ENCODE measurements around the gene MAZ.
"Not testable (repeated sequence)": the region's sequence is repeated elsewhere in the genome, so short reads cannot be mapped to it uniquely, and the experiment has no call there.

MAZ gene

GRCh38 chr16:29806099-29806579, at the start of gene MAZ:
TSS of gene MAZ (plus strand) at chr16:29806529. CDS start at chr16:29806702, 173 bp downstream.
- peak; percentile 72 for DNase-seq (ENCODE audit: low read depth, low spot score)
- peak within 1 kb of the TSS; percentile 81 for H3K27ac ChIP-seq

- DNase-seq (ENCODE audit: low read depth, low spot score), result no peak
- no peak overlapping the region for H3K27ac ChIP-seq
Measured at GRCh38 chr16:29756654-29757053, 49.7 kb upstream of the MAZ start.

GRCh38 chr16:29757086-29757485, 49.2 kb upstream of the MAZ start:
- DNase-seq (ENCODE audit: low read depth, low spot score); H3K27ac ChIP-seq: not testable (repeated sequence)

GRCh38 chr16:29757950-29758466, 48.3 kb upstream of the MAZ start:
- no peak overlapping the region for H3K27ac ChIP-seq

DNA sequence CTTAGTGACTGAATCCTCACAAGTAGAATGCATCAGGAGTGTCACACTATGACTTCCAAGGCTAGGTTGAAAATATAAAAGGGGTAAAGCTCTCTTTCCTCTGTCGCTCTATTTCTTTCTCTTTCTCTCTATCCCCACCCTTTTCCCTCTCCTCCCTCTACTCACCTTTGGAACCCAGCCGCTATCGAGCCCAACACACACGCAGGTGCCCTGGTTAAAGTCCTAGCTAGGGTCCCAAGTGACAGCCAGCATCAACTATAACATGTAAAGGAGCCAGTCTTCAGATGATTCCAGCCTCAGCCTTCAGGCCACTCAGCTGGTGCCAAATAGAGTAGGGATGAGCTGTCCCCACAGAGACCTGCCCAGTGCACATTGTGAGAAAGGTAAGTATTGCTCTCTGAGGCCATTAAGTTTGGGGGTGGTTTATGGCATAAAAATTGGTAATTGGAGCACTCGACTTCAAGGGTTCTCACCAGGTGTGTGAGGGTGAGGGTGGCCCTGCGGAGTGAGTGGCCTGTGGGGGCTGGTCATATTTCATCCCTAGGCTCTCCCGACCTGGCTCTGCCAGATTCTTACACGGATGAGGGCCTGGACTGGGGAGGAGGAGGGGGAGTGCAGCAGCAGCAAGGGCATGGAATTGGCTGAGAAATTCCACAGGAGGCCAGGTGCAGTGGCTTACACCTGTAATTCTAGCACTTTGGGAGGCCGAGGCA, 45.6 kb upstream of the MAZ start:
- DNase-seq (ENCODE audit: low read depth, low spot score), result no peak

More at GRCh38 chr16:29757950-29758466, 48.3 kb upstream of the MAZ start:
- DNase-seq (ENCODE audit: low read depth, low spot score), result no peak

GRCh38 chr16:29761280-29761651, 45.1 kb upstream of the MAZ start:
- H3K27ac ChIP-seq; DNase-seq (ENCODE audit: low read depth, low spot score): not testable (repeated sequence)

More for the DNA sequence above, 45.6 kb upstream of the MAZ start:
- H3K27ac ChIP-seq, result no peak overlapping the region

- no peak for DNase-seq (ENCODE audit: low read depth, low spot score)
- H3K27ac ChIP-seq, result no peak overlapping the region
Measured at GRCh38 chr16:29761882-29762281, 44.4 kb upstream of the MAZ start.

DNA sequence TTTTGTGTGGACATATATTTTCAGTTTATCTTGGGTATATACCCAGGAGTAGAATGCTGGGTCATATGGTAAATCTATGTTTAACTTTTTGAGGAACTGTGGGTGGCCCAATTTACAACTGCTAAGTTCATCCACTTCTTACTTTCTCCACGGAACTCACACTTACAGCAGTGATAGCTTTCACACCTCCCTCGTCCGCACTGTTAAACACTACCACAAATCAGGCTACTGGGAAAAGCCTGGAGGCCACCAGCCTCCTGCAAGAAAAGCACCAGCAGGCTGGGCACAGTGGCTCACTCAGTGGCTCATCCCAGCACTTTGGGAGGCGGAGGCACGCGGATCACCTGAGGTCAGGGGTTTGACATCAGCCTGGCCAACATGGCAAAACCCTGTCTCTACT, 43.0 kb upstream of the MAZ start:
- no peak overlapping the region for H3K27ac ChIP-seq
- DNase-seq (ENCODE audit: low read depth, low spot score), result no peak

DNA sequence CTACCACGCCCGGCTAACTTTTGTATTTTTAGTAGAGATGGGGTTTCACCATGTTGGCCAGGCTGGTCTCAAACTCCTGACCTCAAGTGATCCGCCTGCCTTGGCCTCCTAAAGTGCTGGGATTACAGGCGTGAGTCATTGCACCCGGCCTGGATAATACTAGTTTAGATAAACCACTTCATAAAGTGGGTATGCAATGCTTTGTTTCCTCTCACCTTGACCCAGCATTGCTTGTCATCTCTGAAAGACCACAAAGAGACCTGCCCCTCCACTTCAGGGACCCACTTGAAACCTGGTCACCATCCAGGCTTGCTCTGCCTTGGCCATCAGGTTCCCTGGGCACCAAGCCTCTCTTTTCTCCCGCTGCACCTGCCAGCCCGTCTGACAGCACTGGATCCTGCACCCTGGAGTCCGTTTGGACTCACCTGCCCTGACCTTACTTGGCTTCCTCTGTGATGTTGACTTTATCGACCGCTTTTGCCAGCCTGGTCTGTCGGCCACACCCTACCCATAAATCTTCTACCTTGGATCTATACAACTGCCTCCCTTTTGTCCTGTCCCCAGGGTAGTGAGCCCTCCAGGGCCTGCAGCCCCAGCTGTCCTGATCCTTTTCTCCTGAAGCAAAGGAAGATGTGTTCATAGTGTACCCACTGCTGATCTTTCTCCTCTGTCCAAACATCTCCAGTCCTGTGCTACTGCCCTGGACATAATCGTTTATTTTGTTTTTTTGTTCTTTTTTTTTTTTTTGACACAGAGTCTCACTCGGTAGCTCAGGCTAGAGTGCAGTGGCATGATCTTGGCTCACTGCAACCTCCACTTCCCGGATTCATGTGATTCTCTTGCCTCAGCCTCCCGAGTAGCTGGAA, 40.9 kb upstream of the MAZ start:
- no peak overlapping the region for H3K27ac ChIP-seq

DNA sequence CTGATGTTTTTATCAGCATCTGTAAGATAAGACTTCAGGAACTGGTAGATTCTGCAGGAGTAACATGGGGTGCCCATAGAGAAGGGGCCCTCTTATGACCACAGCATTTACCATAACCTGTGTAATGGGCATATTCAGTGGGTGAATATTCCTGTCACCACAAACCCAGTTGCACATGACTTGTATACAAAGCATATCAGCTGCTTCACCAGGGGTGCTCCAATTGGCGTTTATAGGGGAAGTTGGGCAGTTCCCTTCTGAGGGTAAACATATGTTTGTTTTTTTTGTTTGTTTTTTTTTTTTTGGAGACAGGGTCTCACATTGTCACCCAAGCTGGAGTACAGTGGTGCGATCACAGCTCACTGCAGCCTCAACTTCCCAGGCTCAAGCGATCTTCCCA, 39.8 kb upstream of the MAZ start:
- no peak for DNase-seq (ENCODE audit: low read depth, low spot score)
- no peak overlapping the region for H3K27ac ChIP-seq

More for the DNA sequence above, 40.9 kb upstream of the MAZ start:
- DNase-seq (ENCODE audit: low read depth, low spot score), result no peak

- no peak overlapping the region for H3K27ac ChIP-seq
Measured at GRCh38 chr16:29767062-29767461, 39.3 kb upstream of the MAZ start.

GRCh38 chr16:29769507-29769906, 36.8 kb upstream of the MAZ start:
- no peak for DNase-seq (ENCODE audit: low read depth, low spot score)

More at GRCh38 chr16:29767062-29767461, 39.3 kb upstream of the MAZ start:
- DNase-seq (ENCODE audit: low read depth, low spot score), result no peak

DNA sequence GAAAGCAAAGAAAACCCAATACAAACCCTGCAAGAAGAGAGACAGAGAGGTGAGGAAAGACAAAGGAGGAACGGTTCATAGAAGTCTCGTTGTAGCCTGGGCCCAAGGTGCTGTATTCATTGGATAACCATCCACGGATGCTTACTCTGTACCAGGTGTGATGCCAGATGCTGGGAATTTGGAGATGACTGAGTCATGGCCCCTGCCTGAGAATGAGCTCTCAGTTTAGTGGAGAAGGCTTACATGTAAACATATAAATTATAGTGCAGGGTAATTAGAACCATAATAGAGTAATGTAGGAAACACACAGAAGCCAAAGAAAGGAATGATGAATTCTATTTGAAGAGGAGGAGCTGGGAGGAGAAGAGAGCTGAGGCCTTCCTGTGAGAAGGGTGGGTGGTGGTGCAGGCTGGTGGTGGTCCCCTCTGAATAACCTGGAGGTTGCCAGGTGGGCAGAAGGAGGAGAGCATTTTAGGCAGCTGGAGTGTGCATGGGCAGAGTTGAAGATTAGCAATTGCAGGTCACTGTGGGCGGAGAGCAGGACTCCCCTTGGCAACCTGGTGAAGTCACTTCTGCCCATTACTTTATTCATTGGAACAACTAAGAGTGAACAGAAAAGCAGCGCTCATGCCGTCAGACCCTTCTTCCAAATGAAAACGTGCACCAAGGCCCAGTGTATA, 35.9 kb upstream of the MAZ start:
- DNase-seq (ENCODE audit: low read depth, low spot score), result no peak
- no peak overlapping the region for H3K27ac ChIP-seq

More at GRCh38 chr16:29769507-29769906, 36.8 kb upstream of the MAZ start:
- H3K27ac ChIP-seq, result no peak overlapping the region

GRCh38 chr16:29772330-29772729, 34.0 kb upstream of the MAZ start:
- not testable (repeated sequence) for DNase-seq (ENCODE audit: low read depth, low spot score); H3K27ac ChIP-seq

GRCh38 chr16:29774730-29775129, 31.6 kb upstream of the MAZ start:
- no peak for DNase-seq (ENCODE audit: low read depth, low spot score)

DNA sequence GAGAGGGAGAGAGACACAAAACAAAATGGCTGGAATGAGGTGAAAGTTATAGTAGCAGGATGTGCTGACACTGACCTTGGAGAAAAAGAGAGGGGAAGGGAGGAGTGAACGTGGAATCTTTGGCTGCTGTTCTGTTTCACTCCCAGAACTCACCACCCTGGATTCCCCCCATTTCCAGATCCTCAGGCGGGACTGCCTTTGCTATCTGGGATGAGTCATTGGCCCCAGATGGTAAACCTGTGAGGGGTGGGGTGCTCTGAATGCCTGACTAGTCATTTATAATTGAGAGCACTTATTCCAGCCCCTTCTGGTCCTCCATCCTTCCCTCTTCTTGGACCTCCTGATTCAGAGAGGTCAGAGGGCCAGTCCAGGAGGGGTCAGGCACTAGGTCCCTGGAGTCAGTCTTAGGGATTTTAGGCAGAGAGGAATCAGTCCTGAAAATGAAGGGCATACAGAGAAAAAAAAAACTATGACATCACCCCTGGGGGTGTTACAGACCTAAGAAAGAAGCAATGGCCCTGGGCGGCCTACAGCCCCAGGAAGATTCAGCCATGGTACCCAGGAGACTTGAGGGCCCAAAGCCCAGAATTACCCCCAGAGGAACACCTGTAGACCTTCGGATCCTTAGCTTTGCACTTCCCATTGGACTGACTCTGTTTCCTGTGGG, 30.5 kb upstream of the MAZ start:
- H3K27ac ChIP-seq, result no peak overlapping the region
- no peak for DNase-seq (ENCODE audit: low read depth, low spot score)

More at GRCh38 chr16:29774730-29775129, 31.6 kb upstream of the MAZ start:
- H3K27ac ChIP-seq, result no peak overlapping the region

DNA sequence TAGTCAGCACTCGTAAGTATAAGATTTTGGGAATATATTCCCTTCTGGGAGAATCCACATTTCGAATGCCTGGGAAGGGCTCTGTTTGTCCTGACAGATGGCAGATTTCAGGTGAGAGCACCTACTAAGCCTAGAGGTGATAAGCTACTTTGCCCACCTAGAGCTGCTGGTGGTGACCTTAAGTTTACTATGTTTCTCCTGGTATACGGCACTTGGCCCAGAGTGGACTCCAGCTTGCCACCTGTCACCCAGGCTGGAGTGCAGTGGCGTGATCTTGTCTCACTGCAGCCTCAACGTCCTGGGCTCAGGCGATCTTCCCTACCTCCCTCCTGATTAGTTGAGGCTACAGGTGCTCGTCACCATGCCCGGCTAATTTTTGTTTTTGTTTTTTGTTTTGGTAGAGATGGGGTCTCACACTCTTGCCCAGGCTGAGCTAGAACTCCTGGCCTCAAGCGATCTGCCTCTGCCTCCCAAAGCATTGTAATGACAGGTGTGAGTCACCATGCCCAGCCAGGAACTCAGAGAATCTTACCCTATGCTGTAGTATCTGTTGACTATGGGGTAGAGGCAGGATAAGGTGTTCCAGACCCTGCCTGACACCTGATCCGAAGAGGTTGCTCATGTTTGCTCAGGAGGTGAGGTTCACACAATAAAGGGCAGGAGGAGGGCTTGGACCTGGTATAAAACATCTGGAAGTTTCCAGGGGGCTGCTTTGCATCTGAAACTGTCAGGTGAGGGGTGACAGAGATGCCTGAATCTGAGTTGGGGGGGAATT, 28.6 kb upstream of the MAZ start, which contains the start of gene ZG16:
ZG16 (plus strand) TSS at position 681 of the 775 bp plus-strand sequence. CDS start 1,011 bp downstream, outside the sequence.
- DNase-seq (ENCODE audit: low read depth, low spot score), result no peak
- no peak within 1 kb of the TSS for H3K27ac ChIP-seq

DNA sequence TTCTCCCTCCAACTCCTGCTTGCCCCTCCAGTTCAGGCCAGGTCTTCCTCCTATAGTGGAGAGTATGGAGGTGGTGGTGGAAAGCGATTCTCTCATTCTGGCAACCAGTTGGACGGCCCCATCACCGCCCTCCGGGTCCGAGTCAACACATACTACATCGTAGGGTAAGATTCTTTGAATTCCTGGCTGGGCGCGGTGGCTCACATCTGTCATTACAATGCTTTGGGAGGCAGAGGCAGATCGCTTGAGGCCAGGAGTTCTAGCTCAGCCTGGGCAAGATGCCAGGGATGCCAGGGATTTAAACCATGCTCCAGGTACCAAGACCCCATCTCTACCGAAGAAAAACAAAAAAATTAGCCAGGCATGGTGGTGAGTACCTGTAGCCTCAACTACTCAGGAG, 26.9 kb upstream of the MAZ start:
- DNase-seq (ENCODE audit: low read depth, low spot score), result no peak
- no peak overlapping the region for H3K27ac ChIP-seq

Data from epithelial cell of prostate (primary cell).